HEK293 (cell line): ENCODE measurements around the gene PPP4C.
A peak's percentile ranks its signal among the peaks of the same experiment; 100 is the strongest.

Experiments used
- CTCF ChIA-PET: fragments of 350-600 bp; formaldehyde crosslinking; extraction: SDS; loops from one replicate; lab custom pipeline; 2021; ENCODE audit warnings: antibody characterized with exemption; lab: Yijun Ruan, JAX
- POLR2A ChIA-PET: fragments of 300-600 bp; formaldehyde crosslinking; extraction: SDS; loops from one replicate; lab custom pipeline; 2020; ENCODE audit warnings: antibody characterized with exemption, inconsistent platforms; lab: Yijun Ruan, JAX
- H3K27ac ChIP-seq: fragments of 200-500 bp; sonication (Bioruptor generic); 2 replicates; pipeline ENCODE4 v1.5.1; 2014; ENCODE audit warnings: low read depth, low read length, control low read depth, inconsistent platforms; ENCODE audit errors: extremely low read depth
- H3K36me3 ChIP-seq, 2 experiments: fragments of 200-500 bp in 1 of 2; sonication (Bioruptor generic) in 1 of 2; 1 replicate in 1 of 2; 2 replicates in 1 of 2; pipeline ENCODE4 v1.5.1; 2014 to 2017; ENCODE audit warnings: inconsistent platforms in 2 of 2, low read length in 2 of 2; ENCODE audit not compliant: control insufficient read depth in 2 of 2, insufficient read depth in 1 of 2
- H3K4me1 ChIP-seq: fragments of 200-500 bp; sonication (Bioruptor generic); 2 replicates; pipeline ENCODE4 v1.5.1; 2014; ENCODE audit warnings: mild to moderate bottlenecking, low read length, inconsistent platforms; ENCODE audit not compliant: control insufficient read depth, insufficient read depth
- H3K4me3 ChIP-seq: 2 replicates; pipeline ENCODE4 v1.5.1; 2011; ENCODE audit warnings: low read depth, mild to moderate bottlenecking, control low read depth, low read length, moderate library complexity
- H3K9me3 ChIP-seq: fragments of 200-500 bp; sonication (Bioruptor generic); 2 replicates; pipeline ENCODE4 v1.5.1; 2014; ENCODE audit warnings: low read depth, low read length, inconsistent platforms; ENCODE audit not compliant: control insufficient read depth, insufficient read depth
- BCL11A ChIP-seq: fragments of 450-650 bp; formaldehyde crosslinking; IDR thresholded peaks from 2 replicates; pipeline ENCODE4 v1.5.1; 2016; ENCODE audit warnings: low read depth, missing biosample characterization, missing genetic modification characterization
- MZF1 ChIP-seq: fragments of 450-650 bp; formaldehyde crosslinking; IDR thresholded peaks from 2 replicates; pipeline ENCODE4 v1.5.1; 2017; ENCODE audit warnings: missing biosample characterization, missing genetic modification characterization, borderline replicate concordance
- OSR2 ChIP-seq: fragments of 450-650 bp; formaldehyde crosslinking; IDR thresholded peaks from 2 replicates; pipeline ENCODE4 v1.5.1; 2016; ENCODE audit warnings: missing biosample characterization, missing genetic modification characterization
- ZBTB8A ChIP-seq: fragments of 450-650 bp; formaldehyde crosslinking; IDR thresholded peaks from 2 replicates; pipeline ENCODE4 v1.5.1; 2016; ENCODE audit warnings: missing biosample characterization, missing genetic modification characterization
- ZFP69B ChIP-seq: fragments of 450-650 bp; formaldehyde crosslinking; IDR thresholded peaks from 2 replicates; pipeline ENCODE4 v1.5.1; 2016; ENCODE audit warnings: missing biosample characterization, missing genetic modification characterization
- ZNF426 ChIP-seq: fragments of 450-650 bp; formaldehyde crosslinking; IDR thresholded peaks from 2 replicates; pipeline ENCODE4 v1.5.1; 2017; ENCODE audit warnings: missing biosample characterization, missing genetic modification characterization, mild to moderate bottlenecking, inconsistent platforms, moderate library complexity
- ZNF660 ChIP-seq: fragments of 450-650 bp; IDR thresholded peaks from 2 replicates; pipeline ENCODE4 v1.5.1; 2018; ENCODE audit warnings: missing biosample characterization, mild to moderate bottlenecking, missing genetic modification characterization
- ZNF747 ChIP-seq: fragments of 450-650 bp; formaldehyde crosslinking; IDR thresholded peaks from 2 replicates; pipeline ENCODE4 v1.5.1; 2016; ENCODE audit warnings: missing biosample characterization, missing genetic modification characterization
- TF ChIP-seq, protein P1 (sequence below): fragments of 450-650 bp; formaldehyde crosslinking; IDR thresholded peaks from 2 replicates; pipeline ENCODE4 v1.5.1; 2016; ENCODE audit warnings: missing biosample characterization, missing genetic modification characterization
- TF ChIP-seq, protein P2 (sequence below): fragments of 450-650 bp; formaldehyde crosslinking; IDR thresholded peaks from 2 replicates; pipeline ENCODE4 v1.5.1; 2016; ENCODE audit warnings: missing biosample characterization, missing genetic modification characterization, borderline replicate concordance
- TF ChIP-seq, protein P3 (sequence below): fragments of 450-650 bp; formaldehyde crosslinking; IDR thresholded peaks from 2 replicates; pipeline ENCODE4 v1.5.1; 2016; ENCODE audit warnings: missing biosample characterization, missing genetic modification characterization
- TF ChIP-seq, protein P4 (sequence below): fragments of 450-650 bp; IDR thresholded peaks from 2 replicates; pipeline ENCODE4 v1.5.1; 2018; ENCODE audit warnings: missing biosample characterization, mild to moderate bottlenecking, missing genetic modification characterization
- TF ChIP-seq, protein P5 (sequence below): fragments of 450-650 bp; formaldehyde crosslinking; IDR thresholded peaks from 2 replicates; pipeline ENCODE4 v1.5.1; 2016; ENCODE audit warnings: missing biosample characterization, missing genetic modification characterization
- TF ChIP-seq, protein P6 (sequence below): fragments of 450-650 bp; formaldehyde crosslinking; IDR thresholded peaks from 2 replicates; pipeline ENCODE4 v1.5.1; 2017; ENCODE audit warnings: missing biosample characterization, missing genetic modification characterization

PPP4C gene

DNA sequence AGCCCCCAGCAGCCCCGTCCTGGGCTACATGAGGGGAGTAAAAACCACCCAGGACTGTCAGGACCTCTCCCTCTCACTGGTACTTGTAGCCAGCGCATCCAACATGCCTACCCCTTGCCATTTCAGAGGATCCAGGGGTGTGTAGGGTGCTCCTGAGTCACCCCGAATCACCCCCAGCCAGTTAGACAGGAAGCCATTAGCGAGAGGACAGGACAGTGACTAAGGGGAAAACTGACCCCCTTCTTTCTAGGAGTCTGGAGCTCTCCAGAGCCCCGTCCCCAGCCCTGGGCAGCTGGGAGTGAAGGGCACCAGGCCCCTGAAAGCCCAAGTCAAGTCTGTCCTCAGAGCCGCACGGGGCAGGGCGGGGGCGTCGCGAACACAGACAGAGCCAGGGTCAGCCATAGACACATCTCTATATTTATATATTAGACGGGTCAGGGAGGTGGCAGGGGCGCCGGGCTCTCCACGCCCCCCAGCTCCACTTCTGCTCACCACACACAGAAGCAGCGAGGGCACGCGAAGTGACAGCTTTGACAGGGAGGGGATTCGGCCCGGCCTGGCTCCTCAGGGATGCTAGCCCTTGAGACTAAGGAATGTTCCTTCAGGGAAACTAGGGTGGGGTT is 38.0 kb downstream of the PPP4C start:
- H3K27ac ChIP-seq, result no peak overlapping the region
- CTCF ChIA-PET, result interaction anchor here (0.6 to 6.1 kb wide), 9 partner anchors 7 to 495 kb away, joined by 3 to 38 read pairs (median 5); partner anchors contain the start of gene TBX6
- TF ChIP-seq ZBTB8A (tag by site-specific recombination), result peak; percentile 11; the same call in 1 of the 2 replicates
- TF ChIP-seq, protein P1, sequence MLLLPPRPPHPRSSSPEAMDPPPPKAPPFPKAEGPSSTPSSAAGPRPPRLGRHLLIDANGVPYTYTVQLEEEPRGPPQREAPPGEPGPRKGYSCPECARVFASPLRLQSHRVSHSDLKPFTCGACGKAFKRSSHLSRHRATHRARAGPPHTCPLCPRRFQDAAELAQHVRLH (tag by site-specific recombination), result no peak
- H3K9me3 ChIP-seq, result no peaks in the 10 kb centered on the region
- POLR2A ChIA-PET, result no interaction called here
- no peaks in the 10 kb centered on the region for H3K4me1 ChIP-seq
- peaks cover 4 to 77% of the 10 kb centered on the region in 2 experiments; a peak in 2 of 3 replicates for H3K36me3 ChIP-seq
- H3K4me3 ChIP-seq, result no peak overlapping the region

DNA sequence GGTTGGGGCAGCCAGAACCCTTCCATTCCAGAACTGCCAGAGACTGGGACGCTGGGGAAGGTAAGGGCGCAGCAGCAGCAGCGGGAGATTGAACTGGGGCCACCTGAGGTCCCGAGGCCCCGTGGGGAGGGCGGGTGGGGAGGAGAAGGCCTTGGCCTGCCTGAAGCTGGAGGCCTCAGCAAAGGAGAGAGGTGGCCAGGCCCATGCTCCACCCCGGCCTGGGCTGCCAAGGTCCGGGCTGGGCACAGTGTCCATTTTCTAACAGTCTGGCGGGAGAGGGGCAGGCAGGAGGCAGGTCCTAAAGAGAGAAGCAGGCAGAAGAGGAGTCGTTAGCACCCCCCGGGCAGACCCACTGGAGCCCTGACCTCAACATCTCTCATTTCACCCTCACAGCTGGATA is 38.6 kb downstream of the PPP4C start:
- H3K27ac ChIP-seq, result no peak overlapping the region
- no peaks in the 10 kb centered on the region for H3K4me1 ChIP-seq
- H3K9me3 ChIP-seq, result no peaks in the 10 kb centered on the region
- H3K4me3 ChIP-seq, result no peak overlapping the region
- CTCF ChIA-PET, result interaction anchor here (0.6 to 6.1 kb wide), 5 partner anchors 9 to 494 kb away, joined by 3 to 38 read pairs (median 5); partner anchors contain the start of gene TBX6
- POLR2A ChIA-PET, result interaction anchor here (0.6 kb wide), 1 partner anchor 264 kb away, joined by 5 read pairs; no protein-coding TSS in a partner anchor
- no peak for TF ChIP-seq BCL11A (tag by site-specific recombination)
- no peak for TF ChIP-seq ZNF660 (tag by site-specific recombination)
- TF ChIP-seq, protein P1 (tag by site-specific recombination), result no peak
- TF ChIP-seq, protein P2, sequence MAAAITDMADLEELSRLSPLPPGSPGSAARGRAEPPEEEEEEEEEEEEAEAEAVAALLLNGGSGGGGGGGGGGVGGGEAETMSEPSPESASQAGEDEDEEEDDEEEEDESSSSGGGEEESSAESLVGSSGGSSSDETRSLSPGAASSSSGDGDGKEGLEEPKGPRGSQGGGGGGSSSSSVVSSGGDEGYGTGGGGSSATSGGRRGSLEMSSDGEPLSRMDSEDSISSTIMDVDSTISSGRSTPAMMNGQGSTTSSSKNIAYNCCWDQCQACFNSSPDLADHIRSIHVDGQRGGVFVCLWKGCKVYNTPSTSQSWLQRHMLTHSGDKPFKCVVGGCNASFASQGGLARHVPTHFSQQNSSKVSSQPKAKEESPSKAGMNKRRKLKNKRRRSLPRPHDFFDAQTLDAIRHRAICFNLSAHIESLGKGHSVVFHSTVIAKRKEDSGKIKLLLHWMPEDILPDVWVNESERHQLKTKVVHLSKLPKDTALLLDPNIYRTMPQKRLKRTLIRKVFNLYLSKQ (tag by site-specific recombination), result no peak
- no peak for TF ChIP-seq ZNF426 (tag by site-specific recombination)
- TF ChIP-seq, protein P3, sequence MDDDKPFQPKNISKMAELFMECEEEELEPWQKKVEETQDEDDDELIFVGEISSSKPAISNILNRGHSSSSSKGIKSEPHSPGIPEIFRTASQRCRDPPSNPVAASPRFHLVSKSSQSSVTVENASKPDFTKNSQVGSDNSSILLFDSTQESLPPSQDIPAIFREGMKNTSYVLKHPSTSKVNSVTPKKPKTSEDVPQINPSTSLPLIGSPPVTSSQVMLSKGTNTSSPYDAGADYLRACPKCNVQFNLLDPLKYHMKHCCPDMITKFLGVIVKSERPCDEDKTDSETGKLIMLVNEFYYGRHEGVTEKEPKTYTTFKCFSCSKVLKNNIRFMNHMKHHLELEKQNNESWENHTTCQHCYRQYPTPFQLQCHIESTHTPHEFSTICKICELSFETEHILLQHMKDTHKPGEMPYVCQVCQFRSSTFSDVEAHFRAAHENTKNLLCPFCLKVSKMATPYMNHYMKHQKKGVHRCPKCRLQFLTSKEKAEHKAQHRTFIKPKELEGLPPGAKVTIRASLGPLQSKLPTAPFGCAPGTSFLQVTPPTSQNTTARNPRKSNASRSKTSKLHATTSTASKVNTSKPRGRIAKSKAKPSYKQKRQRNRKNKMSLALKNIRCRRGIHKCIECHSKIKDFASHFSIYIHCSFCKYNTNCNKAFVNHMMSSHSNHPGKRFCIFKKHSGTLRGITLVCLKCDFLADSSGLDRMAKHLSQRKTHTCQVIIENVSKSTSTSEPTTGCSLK (tag by site-specific recombination), result no peak
- TF ChIP-seq OSR2 (tag by site-specific recombination), result no peak
- no peak for TF ChIP-seq ZBTB8A (tag by site-specific recombination)
- TF ChIP-seq, protein P4, sequence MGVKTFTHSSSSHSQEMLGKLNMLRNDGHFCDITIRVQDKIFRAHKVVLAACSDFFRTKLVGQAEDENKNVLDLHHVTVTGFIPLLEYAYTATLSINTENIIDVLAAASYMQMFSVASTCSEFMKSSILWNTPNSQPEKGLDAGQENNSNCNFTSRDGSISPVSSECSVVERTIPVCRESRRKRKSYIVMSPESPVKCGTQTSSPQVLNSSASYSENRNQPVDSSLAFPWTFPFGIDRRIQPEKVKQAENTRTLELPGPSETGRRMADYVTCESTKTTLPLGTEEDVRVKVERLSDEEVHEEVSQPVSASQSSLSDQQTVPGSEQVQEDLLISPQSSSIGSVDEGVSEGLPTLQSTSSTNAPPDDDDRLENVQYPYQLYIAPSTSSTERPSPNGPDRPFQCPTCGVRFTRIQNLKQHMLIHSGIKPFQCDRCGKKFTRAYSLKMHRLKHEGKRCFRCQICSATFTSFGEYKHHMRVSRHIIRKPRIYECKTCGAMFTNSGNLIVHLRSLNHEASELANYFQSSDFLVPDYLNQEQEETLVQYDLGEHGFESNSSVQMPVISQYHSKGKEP, result no peak
- no peak for TF ChIP-seq ZFP69B
- TF ChIP-seq ZNF747 (tag by site-specific recombination), result no peak
- no peak for TF ChIP-seq MZF1
- TF ChIP-seq, protein P5, sequence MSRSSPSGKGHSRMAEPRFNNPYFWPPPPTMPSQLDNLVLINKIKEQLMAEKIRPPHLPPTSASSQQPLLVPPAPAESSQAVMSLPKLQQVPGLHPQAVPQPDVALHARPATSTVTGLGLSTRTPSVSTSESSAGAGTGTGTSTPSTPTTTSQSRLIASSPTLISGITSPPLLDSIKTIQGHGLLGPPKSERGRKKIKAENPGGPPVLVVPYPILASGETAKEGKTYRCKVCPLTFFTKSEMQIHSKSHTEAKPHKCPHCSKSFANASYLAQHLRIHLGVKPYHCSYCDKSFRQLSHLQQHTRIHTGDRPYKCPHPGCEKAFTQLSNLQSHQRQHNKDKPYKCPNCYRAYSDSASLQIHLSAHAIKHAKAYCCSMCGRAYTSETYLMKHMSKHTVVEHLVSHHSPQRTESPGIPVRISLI (tag by site-specific recombination), result no peak
- TF ChIP-seq, protein P6, sequence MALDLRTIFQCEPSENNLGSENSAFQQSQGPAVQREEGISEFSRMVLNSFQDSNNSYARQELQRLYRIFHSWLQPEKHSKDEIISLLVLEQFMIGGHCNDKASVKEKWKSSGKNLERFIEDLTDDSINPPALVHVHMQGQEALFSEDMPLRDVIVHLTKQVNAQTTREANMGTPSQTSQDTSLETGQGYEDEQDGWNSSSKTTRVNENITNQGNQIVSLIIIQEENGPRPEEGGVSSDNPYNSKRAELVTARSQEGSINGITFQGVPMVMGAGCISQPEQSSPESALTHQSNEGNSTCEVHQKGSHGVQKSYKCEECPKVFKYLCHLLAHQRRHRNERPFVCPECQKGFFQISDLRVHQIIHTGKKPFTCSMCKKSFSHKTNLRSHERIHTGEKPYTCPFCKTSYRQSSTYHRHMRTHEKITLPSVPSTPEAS, result no peak
- TF ChIP-seq, all 188 proteins: peak for 0
- H3K36me3 ChIP-seq, result peaks cover 4 to 82% of the 10 kb centered on the region in 2 experiments; a peak in 2 of 3 replicates
